Suprapubic skin (tissue), 4 donors: ENCODE results near the gene CMSS1. TPM values are rescaled to one million over a fixed set of nuclear protein-coding genes. Genes with fewer than 3 reads are reported as not detected.
A peak's percentile ranks its signal among the peaks of the same experiment; 100 is the strongest.

Source experiments
- DNase-seq, 2 donors: peaks; one replicate each; pipeline ENCODE4 v3.0.0-alpha.2; 2019; ENCODE audit warnings: low spot score in 2 of 2
- H3K27ac ChIP-seq: fragments of 200-600 bp; sonication (generic); one replicate; pipeline ENCODE4 v1.5.1; 2019
- H3K27me3 ChIP-seq: fragments of 200-600 bp; sonication (generic); one replicate; pipeline ENCODE4 v1.5.1; 2019
- H3K36me3 ChIP-seq: fragments of 200-600 bp; sonication (generic); one replicate; pipeline ENCODE4 v1.5.1; 2019
- H3K4me1 ChIP-seq: fragments of 200-600 bp; sonication (generic); one replicate; pipeline ENCODE4 v1.5.1; 2019
- H3K4me3 ChIP-seq: fragments of 200-600 bp; sonication (generic); one replicate; pipeline ENCODE4 v1.5.1; 2019; ENCODE audit warnings: mild to moderate bottlenecking
- H3K9me3 ChIP-seq: fragments of 200-600 bp; sonication (generic); one replicate; pipeline ENCODE4 v1.5.1; 2019
- EP300 ChIP-seq: sonication (generic); formaldehyde crosslinking; IDR thresholded peaks from one replicate; pipeline ENCODE4 v1.6.1; 2017; ENCODE audit warnings: antibody characterized with exemption
- POLR2A ChIP-seq, 2 donors: fragments of 450-650 bp; IDR thresholded peaks; one replicate each; pipeline ENCODE4 v1.6.1; 2017; ENCODE audit warnings: antibody characterized with exemption in 2 of 2, mild to moderate bottlenecking in 2 of 2, moderate library complexity in 2 of 2
- POLR2AphosphoS5 ChIP-seq, 3 donors: sonication (generic); formaldehyde crosslinking; IDR thresholded peaks; one replicate each; pipeline ENCODE4 v1.6.1; 2017; ENCODE audit warnings: antibody characterized with exemption in 3 of 3
- WGBS: methylation state at CpG from one replicate; pipeline ENCODE4 v1.1.5; 2018; 5-methylcytosine and 5-hydroxymethylcytosine counted together
- total RNA-seq, 4 donors: library from RNA; depleted of rRNA; stranded (reverse); fragments of >200 nt; gene quantifications; one replicate each; pipeline ENCODE4 v1.1.0, GENCODE V29; 2016
- TF ChIP-seq, protein P1 (sequence below), 2 donors: fragments of 200-600 bp in 1 of 2; fragments of 450-650 bp in 1 of 2; sonication (generic) in 1 of 2; IDR thresholded peaks; one replicate each; pipeline ENCODE4 v1.5.1; 2016 to 2019; ENCODE audit warnings: antibody characterized with exemption in 2 of 2, mild to moderate bottlenecking in 1 of 2, moderate library complexity in 1 of 2

The CMSS1 gene
- total RNA-seq, 4 donors from 2014 or later: 13.2 to 17.1 (median 13.5) TPM

DNA sequence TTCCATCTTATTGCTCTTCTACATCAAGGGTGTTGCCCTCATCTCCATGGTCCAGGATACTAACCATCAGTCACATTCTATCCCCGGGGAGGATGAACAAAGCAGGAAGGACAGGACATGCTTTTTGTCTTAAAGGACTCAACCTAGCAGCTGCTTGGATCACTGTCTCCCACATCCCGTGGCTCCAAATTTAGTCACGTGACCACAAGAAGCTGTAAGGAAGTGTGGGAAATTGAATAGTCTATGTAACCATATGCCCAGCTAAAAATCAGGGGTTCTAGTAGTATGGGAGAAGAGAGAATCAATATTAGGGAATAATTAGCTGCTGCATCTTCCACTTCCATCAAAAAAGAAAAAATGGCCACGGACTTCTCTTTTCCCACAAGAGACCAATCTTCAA lies 18.2 kb upstream of the CMSS1 start:
- H3K27me3 ChIP-seq: no peaks in the 10 kb centered on the region
- 89% methylated on average over 4 of the region's 4 CpGs for WGBS
- H3K9me3 ChIP-seq: peaks cover under 1% of the 10 kb centered on the region
- H3K4me3 ChIP-seq: no peak overlapping the region
- no peaks in the 10 kb centered on the region for H3K4me1 ChIP-seq
- no peaks in the 10 kb centered on the region for H3K36me3 ChIP-seq
- no peak for DNase-seq
- TF ChIP-seq POLR2AphosphoS5 (IDR thresholded peaks at IDR 0.05) (no peak), POLR2A (IDR thresholded peaks at IDR 0.05) (no peak), EP300 (no peak)
- TF ChIP-seq, protein P1, sequence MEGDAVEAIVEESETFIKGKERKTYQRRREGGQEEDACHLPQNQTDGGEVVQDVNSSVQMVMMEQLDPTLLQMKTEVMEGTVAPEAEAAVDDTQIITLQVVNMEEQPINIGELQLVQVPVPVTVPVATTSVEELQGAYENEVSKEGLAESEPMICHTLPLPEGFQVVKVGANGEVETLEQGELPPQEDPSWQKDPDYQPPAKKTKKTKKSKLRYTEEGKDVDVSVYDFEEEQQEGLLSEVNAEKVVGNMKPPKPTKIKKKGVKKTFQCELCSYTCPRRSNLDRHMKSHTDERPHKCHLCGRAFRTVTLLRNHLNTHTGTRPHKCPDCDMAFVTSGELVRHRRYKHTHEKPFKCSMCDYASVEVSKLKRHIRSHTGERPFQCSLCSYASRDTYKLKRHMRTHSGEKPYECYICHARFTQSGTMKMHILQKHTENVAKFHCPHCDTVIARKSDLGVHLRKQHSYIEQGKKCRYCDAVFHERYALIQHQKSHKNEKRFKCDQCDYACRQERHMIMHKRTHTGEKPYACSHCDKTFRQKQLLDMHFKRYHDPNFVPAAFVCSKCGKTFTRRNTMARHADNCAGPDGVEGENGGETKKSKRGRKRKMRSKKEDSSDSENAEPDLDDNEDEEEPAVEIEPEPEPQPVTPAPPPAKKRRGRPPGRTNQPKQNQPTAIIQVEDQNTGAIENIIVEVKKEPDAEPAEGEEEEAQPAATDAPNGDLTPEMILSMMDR (IDR thresholded peaks at IDR 0.05): no peak
- H3K27ac ChIP-seq: no peak overlapping the region

DNA sequence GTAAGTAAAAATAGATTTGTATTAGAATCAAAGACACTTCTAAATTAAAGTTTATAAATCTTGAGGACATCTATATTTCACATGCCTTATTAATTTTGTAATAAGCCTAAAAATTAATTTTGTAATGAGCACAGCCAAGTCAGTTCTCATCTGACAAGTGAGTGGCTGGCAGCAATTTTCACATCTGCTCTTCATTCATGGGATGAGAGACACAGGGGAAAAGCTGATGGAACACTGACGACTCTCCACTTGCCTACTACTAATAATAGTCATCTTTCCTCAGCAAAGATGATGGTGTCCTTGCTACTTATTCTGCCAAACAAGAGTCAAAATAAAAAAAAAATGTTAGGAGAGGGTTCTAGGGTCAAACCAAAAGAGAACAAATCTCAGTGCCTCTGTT lies 14.4 kb upstream of the CMSS1 start:
- peaks cover 9% of the 10 kb centered on the region for H3K9me3 ChIP-seq
- no peak for TF ChIP-seq POLR2A (IDR thresholded peaks at IDR 0.05)
- TF ChIP-seq POLR2AphosphoS5 (IDR thresholded peaks at IDR 0.05): no peak
- no peak for TF ChIP-seq EP300
- TF ChIP-seq, protein P1 (IDR thresholded peaks at IDR 0.05): no peak
- H3K4me1 ChIP-seq: no peaks in the 10 kb centered on the region
- no peak overlapping the region for H3K4me3 ChIP-seq
- WGBS: 72% methylated on average over 1 of the region's 1 CpG
- H3K27me3 ChIP-seq: no peaks in the 10 kb centered on the region
- DNase-seq: no peak
- H3K27ac ChIP-seq: no peak overlapping the region
- no peaks in the 10 kb centered on the region for H3K36me3 ChIP-seq

DNA sequence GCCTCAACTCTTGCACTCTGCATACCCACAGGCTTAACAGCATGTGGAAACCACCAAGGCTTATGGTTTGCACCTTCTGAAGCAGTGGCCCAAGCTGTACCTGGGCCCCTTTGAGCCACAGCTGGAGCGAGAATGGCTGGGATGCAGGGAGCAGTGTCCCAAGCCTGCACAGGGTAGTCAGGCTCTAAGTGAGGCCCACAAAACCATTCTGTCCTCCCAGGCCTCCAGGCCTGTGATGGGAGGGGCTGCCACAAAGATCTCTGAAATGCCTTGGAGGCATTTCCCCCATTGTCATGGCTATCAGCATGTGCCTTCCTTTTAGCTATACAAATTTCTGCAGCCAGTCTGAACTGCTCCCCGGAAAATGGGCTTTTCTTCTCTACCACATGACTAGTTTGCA lies 12.5 kb upstream of the CMSS1 start:
- no peak for DNase-seq
- no peak overlapping the region for H3K4me3 ChIP-seq
- H3K27ac ChIP-seq: no peak overlapping the region
- H3K4me1 ChIP-seq: no peaks in the 10 kb centered on the region
- peaks cover 9% of the 10 kb centered on the region for H3K9me3 ChIP-seq
- no peaks in the 10 kb centered on the region for H3K27me3 ChIP-seq
- WGBS: 100% methylated on average over 1 of the region's 2 CpGs
- H3K36me3 ChIP-seq: no peaks in the 10 kb centered on the region
- TF ChIP-seq EP300 (no peak), POLR2AphosphoS5 (IDR thresholded peaks at IDR 0.05) (no peak), POLR2A (IDR thresholded peaks at IDR 0.05) (no peak)
- TF ChIP-seq, protein P1 (IDR thresholded peaks at IDR 0.05): no peak

DNA sequence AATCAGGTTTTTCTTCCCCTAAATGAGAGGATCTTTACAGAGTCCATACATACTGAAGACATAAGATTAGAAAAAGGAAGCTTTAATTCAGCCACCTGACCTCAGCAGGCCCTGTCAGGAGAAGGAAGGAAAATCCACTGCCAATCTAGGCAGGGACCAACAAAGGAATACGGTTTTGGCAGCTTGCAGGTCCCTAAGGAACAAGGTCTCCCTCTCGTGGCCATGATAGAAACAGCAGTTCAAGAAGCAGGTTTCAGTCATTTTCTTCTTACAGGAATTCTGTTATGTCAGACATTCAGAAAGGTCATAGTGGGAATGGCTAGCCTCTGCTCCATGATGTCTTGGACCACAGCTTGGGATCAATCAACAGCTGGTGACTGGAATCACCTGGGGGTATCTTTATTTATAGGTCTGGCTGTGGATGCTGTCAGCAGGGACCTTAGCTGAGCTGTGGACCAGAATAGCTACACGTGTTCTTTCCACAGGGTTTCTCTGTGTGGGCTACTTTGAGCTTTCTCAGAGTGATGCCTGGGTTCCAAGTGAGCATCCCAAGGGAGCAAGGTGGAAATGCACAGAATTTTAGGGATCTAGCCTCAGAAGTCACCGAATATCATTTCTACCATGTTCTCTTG lies 9.4 kb upstream of the CMSS1 start:
- DNase-seq: no peak
- Histone ChIP-seq H3K27me3 (no peaks in the 10 kb centered on the region), H3K4me1 (no peaks in the 10 kb centered on the region), H3K27ac (no peak overlapping the region), H3K9me3 (peaks cover 9% of the 10 kb centered on the region), H3K4me3 (no peak overlapping the region), H3K36me3 (no peaks in the 10 kb centered on the region)
- TF ChIP-seq POLR2A (IDR thresholded peaks at IDR 0.05) (no peak), POLR2AphosphoS5 (IDR thresholded peaks at IDR 0.05) (no peak)
- TF ChIP-seq, protein P1 (IDR thresholded peaks at IDR 0.05): peak; percentile 40 to 72
- WGBS: 49% methylated on average over 4 of the region's 4 CpGs

DNA sequence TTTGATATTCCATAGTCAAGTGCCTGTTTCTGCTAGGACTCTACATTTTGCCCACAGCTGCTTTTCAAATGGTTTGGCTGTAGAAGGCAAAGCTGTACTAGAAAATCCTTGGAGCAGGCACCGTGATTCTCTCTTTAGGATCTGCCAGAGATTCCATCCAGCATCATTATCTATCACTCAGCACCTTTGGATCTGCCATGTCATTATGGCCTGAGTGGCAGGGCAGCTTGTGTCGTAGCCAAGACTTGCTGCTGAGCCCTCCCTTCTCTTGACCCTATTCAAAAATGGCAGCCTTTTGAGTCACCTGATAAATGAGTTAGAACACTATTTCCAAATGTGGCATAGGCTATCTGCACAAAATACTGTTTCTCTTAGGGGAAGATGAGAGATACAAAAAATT lies 8.1 kb upstream of the CMSS1 start:
- Histone ChIP-seq H3K4me3 (no peak overlapping the region), H3K36me3 (no peaks in the 10 kb centered on the region), H3K4me1 (no peaks in the 10 kb centered on the region), H3K9me3 (peaks cover 7% of the 10 kb centered on the region), H3K27ac (no peak overlapping the region), H3K27me3 (no peaks in the 10 kb centered on the region)
- WGBS: 100% methylated on average over 2 of the region's 2 CpGs
- DNase-seq: no peak
- no peak for TF ChIP-seq POLR2A (IDR thresholded peaks at IDR 0.05)
- TF ChIP-seq EP300: no peak
- no peak for TF ChIP-seq POLR2AphosphoS5 (IDR thresholded peaks at IDR 0.05)
- TF ChIP-seq, protein P1 (IDR thresholded peaks at IDR 0.05): no peak
